Fibroblast of skin of abdomen (primary cell): ENCODE data around the gene VCL.
"Not testable (repeated sequence)": the region's sequence is repeated elsewhere in the genome, so short reads cannot be mapped to it uniquely, and the experiment has no call there.

Source experiments
- DNase-seq: peaks from one replicate; pipeline ENCODE4 v3.0.0-alpha.2; 2013

The VCL gene

GRCh38 chr10:74006269-74006668, 8.4 kb downstream of the VCL start:
- no peak for DNase-seq

DNA sequence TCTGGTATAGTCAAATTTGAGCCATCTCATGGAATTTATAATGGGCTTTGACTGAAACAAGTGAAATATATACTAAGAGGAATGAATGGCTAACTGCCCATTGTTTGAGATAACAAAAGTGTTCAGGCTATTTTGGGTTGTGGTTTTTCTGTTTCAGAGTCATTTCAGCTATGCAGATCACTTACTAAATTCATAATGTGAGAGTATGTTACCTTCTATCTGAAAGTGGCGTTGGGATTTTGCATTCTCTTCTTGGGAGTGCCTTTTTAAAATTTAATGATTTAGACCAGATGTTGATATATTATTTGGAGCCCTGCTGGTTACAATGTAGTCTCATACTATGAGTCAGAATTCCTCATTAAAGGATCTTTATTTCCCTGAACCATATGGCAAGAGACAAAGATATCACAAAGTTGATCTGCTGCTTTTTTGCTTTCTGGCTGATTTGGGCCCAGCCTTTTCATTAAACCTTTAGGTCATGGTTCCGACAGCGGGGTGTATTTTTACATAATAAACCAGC, 10.4 kb downstream of the VCL start:
- peak; percentile 92 for DNase-seq

DNA sequence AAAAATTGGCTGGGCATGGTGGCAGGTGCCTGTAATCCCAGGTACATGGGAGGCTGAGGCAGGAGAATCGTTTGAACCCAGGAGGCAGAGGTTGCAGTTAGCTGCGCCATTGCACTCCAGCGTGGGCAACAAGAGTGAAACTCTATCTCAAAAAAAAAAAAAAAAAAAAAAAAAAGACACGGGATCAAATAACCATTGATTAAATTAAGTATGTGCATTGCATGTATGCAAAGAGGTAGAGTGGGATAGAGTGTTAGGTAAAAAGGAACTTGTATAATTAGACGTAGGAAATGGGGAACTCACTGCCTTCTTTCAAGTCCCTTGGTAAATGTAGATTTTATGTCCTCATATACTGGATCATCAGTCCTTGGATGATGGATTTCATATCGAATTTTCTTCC, 13.1 kb downstream of the VCL start:
- DNase-seq, result no peak

GRCh38 chr10:74011770-74012169, 13.9 kb downstream of the VCL start:
- peak; percentile 90 for DNase-seq

- DNase-seq, result no peak
Measured at GRCh38 chr10:74012480-74012879, 14.6 kb downstream of the VCL start.

- no peak for DNase-seq
Measured at GRCh38 chr10:74013004-74013403, 15.1 kb downstream of the VCL start.

- DNase-seq, result not testable (repeated sequence)
Measured at GRCh38 chr10:74014574-74014973, 16.7 kb downstream of the VCL start.

DNA sequence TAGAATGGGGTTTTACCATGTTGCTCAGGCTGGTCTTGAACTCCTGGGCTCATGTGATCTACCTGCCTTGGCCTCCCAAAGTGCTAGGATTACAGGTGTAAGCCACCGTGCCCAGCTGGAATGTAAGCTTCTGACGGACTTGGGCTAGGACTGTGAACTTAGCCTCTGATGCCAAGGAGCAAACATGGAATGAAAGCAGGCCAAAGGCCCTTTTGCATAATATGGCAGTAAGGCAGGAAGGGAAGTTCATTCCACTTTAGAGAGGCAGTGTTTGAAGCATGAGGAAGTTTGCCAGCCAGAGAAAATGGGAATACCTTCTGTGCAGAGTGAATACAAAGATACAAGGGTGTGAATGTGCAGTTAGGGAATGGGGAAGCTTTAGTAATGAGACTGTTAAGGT, 20.3 kb downstream of the VCL start:
- no peak for DNase-seq

GRCh38 chr10:74021248-74022055, 23.5 kb downstream of the VCL start:
- peak; percentile 81 for DNase-seq

DNA sequence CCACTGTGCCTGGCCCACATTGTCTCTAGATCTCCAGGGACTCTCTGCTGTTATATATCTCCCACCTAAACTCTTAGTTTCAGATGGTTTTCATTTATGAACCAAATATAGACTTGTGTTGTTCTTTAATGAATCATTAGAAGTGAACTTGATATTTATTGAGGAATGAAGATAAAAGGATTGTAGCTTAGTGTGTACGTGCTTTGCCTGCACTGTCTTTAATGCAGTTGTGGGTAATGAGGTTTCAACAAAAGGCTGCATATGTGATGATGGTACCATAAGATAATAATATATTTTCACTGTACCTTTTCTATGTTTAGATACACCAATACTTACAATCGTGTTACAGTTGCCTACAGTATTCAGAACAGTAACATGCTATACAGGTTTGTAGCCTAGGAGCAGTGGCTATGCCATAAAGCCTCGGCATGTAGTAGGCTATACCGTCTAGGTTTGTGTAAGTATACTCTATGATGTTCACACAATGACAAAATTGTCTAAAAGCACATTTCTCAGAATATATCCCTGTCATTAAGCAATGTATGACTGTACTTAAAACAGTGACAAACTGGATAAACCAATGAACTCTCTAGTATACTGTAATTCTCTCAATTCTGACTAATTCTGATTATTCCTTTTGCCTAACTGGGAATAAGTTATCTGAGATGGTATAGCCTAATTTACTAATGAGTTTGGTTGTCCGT, 25.2 kb downstream of the VCL start:
- DNase-seq, result peak; percentile 40

DNA sequence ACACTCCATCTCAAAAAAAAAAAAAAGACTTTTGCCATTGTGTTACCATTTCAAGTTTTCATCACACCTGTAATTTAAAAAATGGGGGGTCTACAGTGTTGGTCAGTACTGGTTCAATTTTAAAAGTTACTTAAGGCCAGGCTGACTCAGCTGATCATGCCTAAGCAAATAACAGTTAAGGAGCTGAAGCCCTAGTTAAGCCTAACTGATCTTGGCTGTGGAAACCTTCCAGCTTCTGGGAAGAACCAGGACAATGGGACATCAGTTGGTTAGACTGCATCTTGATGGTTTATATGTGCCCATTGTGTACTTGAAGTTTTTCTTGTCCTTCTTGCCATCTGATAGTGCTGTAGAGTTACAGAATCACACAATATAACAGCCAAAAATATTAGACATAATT, 26.7 kb downstream of the VCL start:
- no peak for DNase-seq

DNA sequence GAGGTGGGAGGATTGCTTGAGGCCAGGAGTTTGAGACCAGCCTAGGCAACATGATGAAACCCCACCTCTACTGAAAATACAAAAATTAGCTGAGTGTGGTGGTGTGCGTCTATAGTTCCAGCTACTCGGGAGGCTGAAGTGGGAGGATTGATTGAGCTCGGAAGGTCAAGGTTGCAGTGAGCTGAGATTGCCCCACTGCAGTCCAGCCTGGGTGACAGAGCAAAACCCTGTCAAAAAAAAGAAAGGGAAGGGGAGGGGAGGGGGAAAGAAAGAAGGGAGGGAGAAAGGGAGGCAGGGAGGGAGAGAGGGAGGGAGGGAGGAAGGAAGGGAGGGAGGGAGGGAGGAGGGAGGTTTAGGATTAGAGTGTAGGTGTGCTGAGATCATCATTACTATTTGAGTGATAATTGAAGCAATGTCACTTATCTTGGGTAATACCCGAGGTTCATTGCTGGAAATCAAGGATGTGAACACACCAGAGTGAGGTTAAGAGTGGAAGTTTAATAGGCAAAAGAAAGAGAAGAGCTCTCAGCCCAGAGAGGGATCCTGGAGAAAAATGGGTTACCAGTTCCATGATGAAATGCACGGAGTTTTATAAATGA, 27.6 kb downstream of the VCL start:
- DNase-seq, result no peak

DNA sequence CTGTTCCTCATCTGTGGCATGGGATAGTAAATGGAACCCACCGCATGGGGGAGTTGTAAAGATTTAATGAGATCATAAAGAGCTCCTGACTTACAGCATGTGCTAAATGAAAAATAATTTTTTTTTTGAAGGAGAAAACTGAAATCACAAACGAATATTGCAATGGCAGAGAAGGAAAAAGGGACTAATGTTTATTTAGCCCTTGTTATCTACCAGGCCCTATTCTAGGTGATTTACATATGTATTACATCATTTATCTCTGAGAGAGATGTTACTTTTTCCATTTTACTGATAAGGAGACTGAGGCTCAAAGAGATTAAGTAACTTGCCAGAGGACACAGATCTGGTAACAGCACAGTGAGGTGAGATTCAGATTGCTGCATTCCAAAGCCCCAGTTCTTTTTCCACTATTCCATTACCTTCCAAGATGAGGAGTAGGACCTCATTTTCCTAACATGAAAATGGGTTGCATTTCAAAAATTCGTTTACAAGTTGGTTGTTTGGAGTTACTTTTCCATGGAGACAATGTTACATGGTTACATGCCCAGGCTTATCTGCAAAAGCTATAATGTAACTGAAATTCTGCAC, 28.6 kb downstream of the VCL start:
- DNase-seq, result no peak

DNA sequence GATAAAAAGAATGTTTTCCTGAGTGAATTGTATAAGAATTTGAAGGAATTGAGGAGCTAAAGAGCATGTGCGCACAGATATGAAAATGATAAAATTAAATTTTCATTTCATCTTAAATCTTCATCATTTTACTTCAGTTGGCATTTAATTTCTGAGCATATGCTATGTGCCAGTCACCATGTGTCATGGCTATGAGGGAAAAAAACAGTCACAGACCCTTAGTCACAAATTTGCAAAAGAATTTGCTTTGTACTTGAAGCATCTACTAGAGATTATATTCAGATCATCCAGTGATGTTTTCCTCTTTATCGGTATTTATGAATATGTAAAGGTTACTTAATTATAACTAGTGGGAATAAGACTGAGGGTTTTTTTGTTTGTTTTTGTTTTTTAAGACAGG, 29.8 kb downstream of the VCL start:
- DNase-seq, result peak; percentile 18

GRCh38 chr10:74029943-74030342, 32.0 kb downstream of the VCL start:
- no peak for DNase-seq

GRCh38 chr10:74032208-74032607, 34.3 kb downstream of the VCL start:
- not testable (repeated sequence) for DNase-seq

GRCh38 chr10:74032900-74033655, 35.2 kb downstream of the VCL start:
- no peak for DNase-seq

GRCh38 chr10:74033702-74034101, 35.8 kb downstream of the VCL start:
- DNase-seq, result no peak

DNA sequence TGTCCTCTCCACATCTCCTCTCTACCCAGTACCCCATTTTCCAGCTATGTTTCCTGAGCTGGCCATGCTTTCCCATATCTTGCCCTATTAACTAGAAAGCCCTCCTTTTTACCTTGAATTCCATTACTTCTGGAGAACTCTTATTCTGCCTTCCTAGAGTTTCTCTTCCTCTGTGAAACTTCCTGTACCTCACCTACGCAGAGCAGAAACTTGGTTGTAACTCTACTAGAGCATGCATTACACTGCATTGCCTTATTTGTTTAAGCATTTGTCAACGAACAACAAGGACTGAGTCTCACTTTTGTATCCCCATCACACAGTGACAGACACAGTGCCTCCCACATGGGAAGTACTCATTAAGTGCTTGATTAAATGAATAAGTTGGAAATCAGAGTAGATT, 36.4 kb downstream of the VCL start:
- no peak for DNase-seq

- DNase-seq, result peak; percentile 19
Measured at GRCh38 chr10:74035303-74035702, 37.4 kb downstream of the VCL start.

- DNase-seq, result no peak
Measured at GRCh38 chr10:74036474-74036873, 38.6 kb downstream of the VCL start.

GRCh38 chr10:74039561-74040145, 41.7 kb downstream of the VCL start:
- DNase-seq, result peak; percentile 37
